Measurements from ENCODE around the gene HS3ST3A1.
"Not testable (repeated sequence)": the region's sequence is repeated elsewhere in the genome, so short reads cannot be mapped to it uniquely, and the experiment has no call there.

The HS3ST3A1 gene

DNA sequence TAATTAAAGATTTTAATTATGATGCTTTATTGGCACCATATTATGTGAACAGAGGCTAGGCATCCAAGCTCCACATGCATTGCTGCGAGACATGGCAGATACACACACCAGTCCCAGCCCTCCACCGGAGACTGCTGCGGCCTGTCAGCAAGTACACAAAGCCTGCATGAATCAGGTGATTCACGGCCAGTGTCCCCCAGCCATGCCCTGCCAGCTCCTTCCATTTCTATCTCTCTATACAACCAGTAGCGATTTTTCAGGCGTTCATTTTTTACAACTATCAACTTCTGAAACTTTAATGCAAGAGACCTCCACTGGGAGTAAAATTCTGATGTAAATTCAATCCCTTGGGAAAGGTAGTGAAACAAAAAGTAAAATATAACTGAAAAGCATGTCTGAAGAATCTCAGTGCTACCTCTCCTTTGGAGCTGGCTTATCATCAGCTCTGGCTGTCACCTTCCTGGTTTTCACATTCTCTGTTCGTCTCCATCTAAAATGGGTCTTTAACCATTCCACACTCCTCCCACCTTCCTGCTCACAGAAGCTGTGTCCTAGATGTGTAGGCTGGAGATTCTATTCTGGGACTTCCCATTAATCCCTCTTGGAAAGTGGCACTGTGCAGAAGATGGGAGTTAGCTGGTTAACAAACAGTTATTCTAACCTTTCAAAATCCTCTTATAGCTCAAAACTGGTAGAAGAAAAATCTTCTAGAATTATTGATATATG is 32.2 kb downstream of the HS3ST3A1 start:
- DNase-seq: no peak

GRCh38 chr17:13568582-13569397 is 32.9 kb downstream of the HS3ST3A1 start:
- no peak for DNase-seq

- no peak for DNase-seq
Observed at GRCh38 chr17:13563866-13564265, 37.9 kb downstream of the HS3ST3A1 start.

DNA sequence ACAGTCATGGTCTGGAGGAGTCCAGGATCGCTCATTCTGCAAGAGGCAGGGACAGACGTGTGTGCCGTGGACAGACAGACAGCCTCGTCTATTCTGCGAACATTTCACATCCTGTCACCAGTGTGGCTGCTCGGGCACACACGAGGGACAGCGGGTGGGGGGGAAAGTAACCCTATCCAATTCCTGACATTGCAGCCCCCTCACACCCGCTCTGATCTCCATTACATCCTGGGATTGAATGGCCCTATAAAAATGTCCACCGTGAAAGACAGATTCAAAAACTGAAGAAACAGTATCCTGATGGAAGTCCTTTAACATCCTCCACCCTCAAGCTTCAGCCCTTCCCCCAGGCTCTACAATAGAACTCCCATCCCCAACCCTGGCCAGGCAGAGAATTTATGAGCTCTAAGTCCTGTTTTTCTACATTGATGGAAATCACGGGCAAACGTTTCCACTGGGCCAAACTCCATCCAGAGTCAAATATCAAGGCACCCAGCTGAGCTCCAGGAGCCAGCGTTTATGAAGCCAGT is 39.4 kb downstream of the HS3ST3A1 start:
- peak in 1 of 3 donors; percentile 2 for DNase-seq

DNA sequence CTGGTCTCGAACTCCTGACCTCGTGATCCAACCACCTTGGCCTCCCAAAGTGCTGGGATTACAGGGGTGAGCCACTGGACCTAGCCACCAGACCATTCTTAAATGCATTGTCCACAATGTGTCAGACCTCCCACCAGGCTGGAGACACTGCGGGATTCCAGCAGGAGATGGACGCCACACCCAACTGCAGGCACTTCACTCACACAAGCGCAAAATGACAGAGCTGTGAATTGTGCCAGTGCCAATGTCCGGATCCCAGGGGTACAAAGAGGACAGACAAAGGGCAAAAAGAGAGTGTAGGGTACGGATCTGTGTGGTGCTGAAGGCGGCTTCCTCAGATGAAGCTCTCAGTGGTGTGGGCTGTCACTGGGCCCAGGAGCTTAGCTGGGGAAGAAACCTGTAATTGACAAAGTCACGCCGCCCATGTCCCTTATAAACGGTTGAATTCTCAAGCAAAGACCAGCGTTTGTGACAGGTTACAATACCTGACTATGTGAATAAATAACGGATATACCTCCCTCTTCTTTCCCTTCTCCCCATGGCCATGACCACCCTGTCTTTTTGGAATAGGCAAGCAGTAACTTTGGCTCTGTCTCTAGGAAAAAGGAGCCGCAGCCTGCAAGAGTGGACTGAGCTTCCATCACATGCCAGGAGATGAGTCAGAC is 40.0 kb downstream of the HS3ST3A1 start:
- no peak for DNase-seq

GRCh38 chr17:13560935-13561334 is 40.8 kb downstream of the HS3ST3A1 start:
- no peak for DNase-seq

DNA sequence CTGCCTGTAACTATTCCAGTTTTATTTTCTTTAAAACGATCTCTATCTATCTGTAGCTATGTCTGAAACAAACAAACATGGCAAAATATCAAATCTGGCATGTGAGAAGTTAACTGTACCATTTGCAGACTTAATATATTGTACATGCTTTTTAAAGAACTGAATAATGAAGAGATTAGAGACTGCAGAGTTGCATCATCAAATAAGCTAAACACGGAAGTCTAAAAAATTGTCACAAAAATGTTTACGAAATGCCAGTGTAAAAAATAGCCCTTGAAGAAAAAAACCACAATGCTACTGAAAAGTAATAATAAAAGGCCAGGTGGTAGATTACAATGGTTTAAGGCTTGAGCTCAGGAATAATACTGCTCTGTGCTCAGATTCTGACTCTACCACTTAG is 43.1 kb downstream of the HS3ST3A1 start:
- peak in 1 of 3 donors; percentile 12 for DNase-seq

- DNase-seq: no peak
Observed at GRCh38 chr17:13557077-13557476, 44.7 kb downstream of the HS3ST3A1 start.

DNA sequence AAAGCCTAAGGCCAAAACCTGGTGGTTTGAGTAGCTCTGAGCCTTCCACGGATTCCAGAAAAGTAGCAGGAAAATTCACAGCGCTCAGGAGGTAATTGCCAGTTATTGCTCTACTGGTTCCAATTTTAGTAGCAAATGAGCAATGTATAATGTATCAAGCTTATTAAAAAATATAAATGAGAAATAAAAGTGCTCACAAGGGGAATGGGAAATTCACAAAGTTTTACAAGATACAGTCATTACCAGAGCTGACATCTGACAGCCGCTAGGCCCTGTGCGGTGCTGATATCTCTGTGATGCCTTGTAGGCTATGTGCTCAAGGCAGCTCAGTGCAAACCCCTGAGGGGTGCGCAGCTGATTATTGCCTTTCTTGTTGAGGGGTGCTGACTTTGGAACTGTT is 47.5 kb downstream of the HS3ST3A1 start:
- no peak for DNase-seq

DNA sequence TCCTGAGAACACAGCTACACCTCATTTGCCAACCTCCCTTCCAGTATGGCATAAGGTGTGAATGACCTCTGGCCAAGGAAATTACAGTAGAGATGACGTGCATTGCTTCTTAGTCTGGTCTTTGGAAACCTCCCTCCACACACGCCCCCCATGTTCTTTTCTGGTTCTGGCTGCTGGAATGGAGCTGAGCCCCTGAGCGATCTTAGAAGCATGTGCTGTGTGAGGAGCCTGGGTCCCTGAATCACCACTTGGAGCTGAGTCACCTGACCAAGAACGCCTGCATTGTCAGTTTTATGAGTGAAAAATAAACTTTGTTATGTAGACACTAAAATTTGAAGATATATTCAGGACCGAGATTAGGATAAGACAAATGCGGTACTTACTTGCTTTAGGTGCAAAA is 51.4 kb downstream of the HS3ST3A1 start:
- DNase-seq: no peak

- DNase-seq: not testable (repeated sequence)
Observed at GRCh38 chr17:13548576-13548975, 53.2 kb downstream of the HS3ST3A1 start.

- no peak for DNase-seq
Observed at GRCh38 chr17:13546851-13547250, 54.9 kb downstream of the HS3ST3A1 start.

- DNase-seq: no peak
Observed at GRCh38 chr17:13545941-13546340, 55.8 kb downstream of the HS3ST3A1 start.

DNA sequence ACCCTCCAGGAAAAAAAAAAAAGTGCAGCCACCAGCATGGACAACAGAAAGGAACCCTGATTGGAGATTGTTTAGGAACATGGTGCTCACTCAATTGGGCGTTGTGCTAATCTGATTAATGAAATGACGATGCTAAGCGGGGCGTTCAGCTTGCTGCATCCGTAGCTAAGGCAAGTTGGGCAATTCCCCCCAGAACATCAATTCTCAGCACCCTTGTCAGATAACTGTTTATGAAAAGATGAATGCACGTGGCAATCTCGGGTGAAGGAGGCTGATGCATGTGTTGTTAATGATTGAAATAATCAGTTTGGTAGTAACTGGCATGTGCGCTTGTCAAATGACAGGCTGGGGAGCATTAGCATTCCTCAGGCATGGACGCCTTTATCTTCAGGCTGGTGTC is 57.0 kb downstream of the HS3ST3A1 start:
- DNase-seq: no peak

GRCh38 chr17:13544292-13544691 is 57.4 kb downstream of the HS3ST3A1 start:
- no peak for DNase-seq

DNA sequence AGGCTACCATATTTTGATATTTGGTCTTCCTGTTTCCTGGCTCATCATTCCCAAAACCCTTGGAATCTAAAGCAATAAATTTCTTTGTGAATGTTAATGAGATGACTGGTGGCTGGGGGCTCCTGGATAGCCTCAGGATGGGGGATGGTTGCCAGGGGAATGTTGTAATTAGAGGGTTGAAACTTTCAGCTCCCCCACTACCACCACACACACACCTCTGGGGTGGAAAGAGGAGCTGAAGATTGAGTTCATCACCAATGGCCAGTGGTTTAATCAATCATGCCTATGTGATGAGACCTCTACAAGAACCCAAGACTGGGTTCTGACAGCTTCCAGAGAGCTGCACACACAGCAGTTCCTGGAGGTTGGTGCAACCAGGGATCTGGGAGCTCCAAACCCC is 59.1 kb downstream of the HS3ST3A1 start:
- DNase-seq: no peak

GRCh38 chr17:13541032-13541480 is 60.7 kb downstream of the HS3ST3A1 start:
- no peak for DNase-seq

DNA sequence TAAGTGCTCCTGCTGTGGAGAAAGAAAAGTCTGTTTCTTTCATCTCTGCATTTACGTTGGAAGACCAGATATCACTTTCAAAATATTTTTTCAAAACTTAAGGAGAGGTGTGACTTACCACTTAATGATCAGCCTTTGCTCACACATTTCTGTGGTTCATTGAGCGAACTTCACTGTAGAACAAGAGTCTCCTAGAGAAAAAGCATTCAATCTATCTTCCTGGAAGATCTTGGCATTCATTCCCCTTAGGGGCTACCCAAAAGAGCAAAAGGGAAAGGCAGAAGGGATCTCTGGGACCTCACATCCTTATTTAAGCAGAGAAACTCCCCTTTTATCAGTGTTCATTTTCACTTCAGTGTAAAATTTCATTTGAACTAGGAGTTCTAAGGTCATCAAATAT is 61.2 kb downstream of the HS3ST3A1 start:
- no peak for DNase-seq

DNA sequence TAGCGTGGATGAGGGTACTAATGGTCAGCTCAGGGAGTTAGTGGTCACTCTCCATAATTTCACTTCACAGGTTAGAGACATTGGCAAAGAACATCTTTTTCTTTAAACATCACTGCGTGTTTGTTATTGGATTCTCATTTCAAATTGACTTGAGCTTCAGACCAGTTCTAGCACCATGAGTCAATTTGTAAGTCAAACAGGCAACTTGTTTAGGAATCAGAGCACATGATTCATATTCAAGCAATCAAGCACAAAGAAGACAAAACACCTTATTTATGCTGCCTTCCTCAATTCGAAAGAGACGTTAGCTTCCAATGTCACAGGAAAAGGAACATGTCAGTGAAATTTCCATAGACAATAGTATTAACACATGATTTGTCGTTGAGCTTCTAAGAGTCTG is 62.3 kb downstream of the HS3ST3A1 start:
- no peak for DNase-seq

- no peak for DNase-seq
Observed at GRCh38 chr17:13538841-13539411, 62.8 kb downstream of the HS3ST3A1 start.

GRCh38 chr17:13537871-13538643 is 63.7 kb downstream of the HS3ST3A1 start:
- no peak for DNase-seq

GRCh38 chr17:13537167-13537731 is 64.5 kb downstream of the HS3ST3A1 start:
- no peak for DNase-seq

All from suppressor macrophage treated with lipopolysaccharide for 1 hour (primary cell).